Measurements from ENCODE around the gene CCDC136. TPM values are rescaled to one million over a fixed set of nuclear protein-coding genes. Genes with fewer than 3 reads are reported as not detected.

The CCDC136 gene
- total and polyA plus RNA-seq, 2 experiments from 2014 or later: 27.1 to 55.7 TPM

GRCh38 chr7:128869138-128869943, 77.6 kb downstream of the CCDC136 start (continued):
- TF ChIP-seq ZNF462 (CRISPR knock-in tag; IDR thresholded peaks at IDR 0.05) (no peak), ETS1 (IDR thresholded peaks at IDR 0.05) (no peak)

GRCh38 chr7:128869944-128870285, 78.1 kb downstream of the CCDC136 start:
- H4K20me1 ChIP-seq (replicated peaks; ENCODE audit: insufficient read depth): peaks cover 3% of the 10 kb centered on the region; the same call in 1 of the 2 replicates
- H3K79me2 ChIP-seq (replicated peaks; ENCODE audit: insufficient read depth): no peaks in the 10 kb centered on the region
- H2AFZ ChIP-seq: peak overlapping the region; percentile 88
- peaks cover 56% of the 10 kb centered on the region for H3K27me3 ChIP-seq (ENCODE audit: insufficient read depth)
- H3K4me2 ChIP-seq: peak overlapping the region; percentile 85
- Mint-ChIP-seq H3K9me3 (no peaks in the 10 kb centered on the region; the same call in 2 of the 3 replicates), H3K4me3 (peak overlapping the region; percentile 70), H3K36me3 (ENCODE audit: low read depth) (peaks cover 9% of the 10 kb centered on the region), H3K27ac (no peak overlapping the region), H3K27me3 (ENCODE audit: insufficient read depth, low read depth, poor library complexity) (peaks cover 44% of the 10 kb centered on the region), H3K4me1 (peaks cover 26% of the 10 kb centered on the region)
- peak overlapping the region; percentile 75 for H3K4me3 ChIP-seq
- H3K9me2 ChIP-seq (ENCODE audit: insufficient read depth): no peaks in the 10 kb centered on the region
- peaks cover 19% of the 10 kb centered on the region for H3K4me1 ChIP-seq (ENCODE audit: insufficient read depth)
- DNase-seq (ENCODE audit: low spot score) (peak; percentile 60), ATAC-seq (peak; percentile 16; the same call in 2 of the 3 replicates)
- H3K36me3 ChIP-seq (ENCODE audit: insufficient read depth): no peaks in the 10 kb centered on the region
- TF ChIP-seq STAT1 (IDR thresholded peaks at IDR 0.05; ENCODE audit: unreplicated experiment) (no peak), NANOG (IDR thresholded peaks at IDR 0.05; ENCODE audit: borderline replicate concordance) (no peak), ZNF331 (CRISPR knock-in tag; IDR thresholded peaks at IDR 0.05; ENCODE audit: low read depth) (no peak), CTCF (conservative IDR thresholded peaks at IDR 0.05; ENCODE audit: low read depth in 2 of 2) (no peak), REST (IDR thresholded peaks at IDR 0.05; ENCODE audit: unreplicated experiment) (no peak), CREB1 (CRISPR knock-in tag; IDR thresholded peaks at IDR 0.05; ENCODE audit: low read depth) (no peak)
- 0 out of 2 replicates have a peak, but pooled peaks cover 12% of the 10 kb centered on the region for H3F3A ChIP-seq (replicated peaks; ENCODE audit: low read depth)
- H3K27ac ChIP-seq (ENCODE audit: low read depth): no peak overlapping the region

Data from GM23338 (cell line).